Left lobe of liver (tissue), 2 donors: ENCODE results near the gene CEACAM16. TPM values are rescaled to one million over a fixed set of nuclear protein-coding genes. Genes with fewer than 3 reads are reported as not detected.

Source experiments
- ATAC-seq: fragments of 200-7000 bp; cut with Tn5 transposase; one replicate; pipeline ENCODE4 v1.9.1; 2020; ENCODE audit warnings: mild to moderate bottlenecking, moderate library complexity
- DNase-seq: peaks from one replicate; pipeline ENCODE4 v3.0.0-alpha.2; 2020; ENCODE audit warnings: low spot score
- total RNA-seq: library from RNA; stranded (reverse); gene quantifications from one replicate; pipeline ENCODE4 v1.2.1, GENCODE V29; 2021
- donor health status: DM: no; HTN: no; CAD: no; lungs with moderate emphysema.
- donor health status: DM: no; HTN: yes; CAD: no.

The CEACAM16 gene
- total RNA-seq, 1 donor from 2014 or later, result not detected

DNA sequence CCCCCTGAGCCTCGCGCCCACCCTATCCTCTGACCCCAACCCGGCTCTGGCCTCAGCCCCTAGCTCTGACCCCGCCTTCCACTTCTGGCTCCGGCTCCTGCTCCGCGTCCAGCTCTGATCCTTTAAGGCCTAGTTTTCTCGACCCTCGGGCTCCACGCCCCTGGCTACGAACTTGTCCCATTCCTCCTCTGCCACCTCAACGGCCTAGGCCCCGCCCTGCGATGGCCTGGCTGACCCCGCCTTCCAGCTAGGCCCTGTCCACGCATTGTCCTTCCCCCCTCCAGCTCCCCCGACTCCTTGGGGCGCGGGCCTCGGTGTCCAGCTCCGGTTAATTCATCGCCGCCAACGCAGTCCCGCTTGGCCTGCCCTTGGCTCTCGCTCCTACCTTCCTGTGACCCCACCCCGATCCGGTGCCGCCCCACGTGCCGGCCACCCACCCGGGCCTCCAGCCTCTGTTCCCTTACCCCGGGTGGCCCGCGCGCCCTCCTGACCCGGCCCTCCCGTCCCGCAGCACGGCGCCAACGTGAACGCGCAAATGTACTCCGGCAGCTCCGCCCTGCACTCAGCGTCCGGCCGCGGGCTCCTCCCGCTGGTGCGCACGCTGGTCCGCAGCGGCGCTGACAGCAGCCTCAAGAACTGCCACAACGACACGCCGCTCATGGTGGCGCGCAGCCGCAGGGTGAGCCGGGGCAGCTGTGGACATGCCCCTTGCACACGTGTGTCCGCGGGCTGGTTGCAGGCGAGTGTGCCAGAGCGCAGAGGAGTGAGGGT is 59.0 kb downstream of the CEACAM16 start:
- ATAC-seq (no peak), DNase-seq (no peak)

DNA sequence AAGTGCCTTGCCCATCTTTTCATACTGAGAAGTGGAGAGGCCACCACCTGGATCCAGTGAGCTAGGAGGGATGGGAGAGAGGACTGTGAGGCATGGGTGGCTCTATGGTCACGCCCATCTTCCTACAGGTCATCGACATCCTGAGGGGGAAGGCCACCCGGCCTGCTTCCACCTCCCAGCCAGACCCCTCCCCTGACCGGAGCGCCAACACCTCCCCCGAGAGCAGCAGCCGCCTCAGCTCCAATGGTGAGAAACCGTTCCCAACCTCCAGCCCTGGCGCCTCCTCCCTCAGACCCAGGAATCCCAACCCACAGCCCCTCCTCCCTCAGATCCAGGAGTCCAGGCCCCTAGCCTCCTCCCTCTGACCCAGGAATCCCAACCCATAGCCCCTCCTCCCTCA is 59.6 kb downstream of the CEACAM16 start:
- DNase-seq (no peak), ATAC-seq (no peak)

DNA sequence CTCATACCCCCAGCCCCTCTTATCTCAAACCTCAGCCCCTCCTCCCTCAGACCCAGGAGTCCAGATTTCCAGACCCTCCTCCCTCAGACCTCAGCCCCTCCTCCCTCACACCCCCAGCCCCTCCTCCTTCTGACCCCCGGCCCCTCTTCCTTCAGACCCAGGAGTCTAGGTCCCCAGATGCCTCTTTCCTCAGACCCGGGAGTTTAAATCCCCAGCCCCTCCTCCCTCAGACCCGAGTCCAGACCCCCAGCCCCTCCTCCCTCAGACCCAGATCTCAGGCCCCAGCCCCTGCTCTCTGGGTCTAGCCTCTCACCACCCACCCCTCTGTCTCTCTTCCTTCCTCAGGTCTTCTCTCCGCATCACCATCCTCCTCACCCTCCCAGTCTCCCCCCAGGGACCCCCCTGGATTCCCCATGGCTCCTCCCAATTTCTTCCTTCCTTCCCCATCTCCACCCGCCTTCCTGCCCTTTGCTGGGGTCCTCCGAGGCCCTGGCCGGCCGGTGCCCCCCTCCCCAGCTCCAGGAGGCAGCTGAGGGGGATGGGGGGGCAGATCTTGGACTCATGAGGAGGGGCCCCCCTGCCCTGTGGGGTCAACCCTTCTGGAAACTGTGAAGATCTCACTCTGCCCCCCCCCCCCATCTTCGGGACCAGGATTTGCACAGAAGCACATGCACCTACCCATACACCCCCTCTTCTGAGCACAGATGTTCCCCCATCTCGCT is 60.3 kb downstream of the CEACAM16 start:
- no peak for DNase-seq
- ATAC-seq, result no peak

Other genes with a start within 250 kb of the CEACAM16 start
- 4.3 TPM for gene ZNF180, start 198.6 kb upstream of the CEACAM16 start, total RNA-seq
- gene CEACAM20, start 169.5 kb upstream of the CEACAM16 start, total RNA-seq, result not detected
- 7.0 TPM for gene IGSF23, start 85.6 kb upstream of the CEACAM16 start, total RNA-seq
- gene PVR, start 55.2 kb upstream of the CEACAM16 start, total RNA-seq, result 29.6 TPM
- gene CEACAM19, start 27.7 kb upstream of the CEACAM16 start, total RNA-seq, result 5.6 TPM
- 30.8 TPM for gene BCL3, start 49.6 kb downstream of the CEACAM16 start, total RNA-seq
- gene CBLC, start 78.7 kb downstream of the CEACAM16 start, total RNA-seq, result 14.0 TPM
- 40.7 TPM for gene BCAM, start 110.0 kb downstream of the CEACAM16 start, total RNA-seq
- 70.4 TPM for gene NECTIN2, start 147.1 kb downstream of the CEACAM16 start, total RNA-seq
- gene TOMM40, start 192.1 kb downstream of the CEACAM16 start, total RNA-seq, result 28.8 TPM
- gene APOE, start 206.6 kb downstream of the CEACAM16 start, total RNA-seq, result 5,009 TPM
- gene APOC1, start 215.5 kb downstream of the CEACAM16 start, total RNA-seq, result 6,817 TPM
- gene APOC4, start 243.1 kb downstream of the CEACAM16 start, total RNA-seq, result 297 TPM
- gene APOC2, start 246.9 kb downstream of the CEACAM16 start, total RNA-seq, result 1,677 TPM